H9 (cell line): ENCODE data around the gene AMOT. TPM values are rescaled to one million over a fixed set of nuclear protein-coding genes. Genes with fewer than 3 reads are reported as not detected.

Experiments
- DNase-seq: peaks from one replicate; pipeline ENCODE4 v3.0.0-alpha.2; 2017
- H2AFZ ChIP-seq: one replicate; pipeline ENCODE4 v1.6.1; 2013; ENCODE audit warnings: mild to moderate bottlenecking, low read length, control low read depth, moderate library complexity
- H2AK5ac ChIP-seq: 2 replicates; pipeline ENCODE4 v1.6.1; 2013; ENCODE audit warnings: low read length, control low read depth, mixed read lengths; ENCODE audit not compliant: insufficient read length
- H2BK120ac ChIP-seq: one replicate; pipeline ENCODE4 v1.6.1; 2013; ENCODE audit warnings: low read depth, mild to moderate bottlenecking, low read length, control low read depth, inconsistent platforms; ENCODE audit not compliant: poor library complexity, severe bottlenecking
- H2BK12ac ChIP-seq: 2 replicates; pipeline ENCODE4 v1.6.1; 2013; ENCODE audit warnings: low read length, control low read depth, mixed read lengths, low read depth; ENCODE audit not compliant: insufficient read length
- H2BK15ac ChIP-seq: 2 replicates; pipeline ENCODE4 v1.6.1; 2013; ENCODE audit warnings: low read depth, low read length, control low read depth
- H2BK20ac ChIP-seq: one replicate; pipeline ENCODE4 v1.6.1; 2013; ENCODE audit warnings: low read depth, mild to moderate bottlenecking, low read length, control low read depth, inconsistent platforms; ENCODE audit not compliant: poor library complexity, severe bottlenecking
- H2BK5ac ChIP-seq: 2 replicates; pipeline ENCODE4 v1.6.1; 2013; ENCODE audit warnings: low read length, control low read depth, mixed read lengths; ENCODE audit not compliant: insufficient read length
- H3K14ac ChIP-seq: 2 replicates; pipeline ENCODE4 v1.6.1; 2013; ENCODE audit warnings: low read length, control low read depth; ENCODE audit not compliant: insufficient read depth
- H3K18ac ChIP-seq: 2 replicates; pipeline ENCODE4 v1.6.1; 2013; ENCODE audit warnings: low read depth, mild to moderate bottlenecking, mixed read lengths, low read length, control low read depth; ENCODE audit not compliant: insufficient read length
- H3K23ac ChIP-seq: 2 replicates; pipeline ENCODE4 v1.6.1; 2013; ENCODE audit warnings: low read length, control low read depth, mixed read lengths, low read depth; ENCODE audit not compliant: insufficient read length
- H3K23me2 ChIP-seq: 2 replicates; pipeline ENCODE4 v1.6.1; 2013; ENCODE audit warnings: low read depth, mild to moderate bottlenecking, mixed read lengths, low read length, control low read depth; ENCODE audit not compliant: insufficient read length, poor library complexity, severe bottlenecking
- H3K27ac ChIP-seq: 2 replicates; pipeline ENCODE4 v1.5.1; 2013; ENCODE audit warnings: low read length, control low read depth, mixed read lengths, low read depth; ENCODE audit not compliant: insufficient read length
- H3K27me3 ChIP-seq: 2 replicates; pipeline ENCODE4 v1.6.1; 2013; ENCODE audit warnings: low read length, control low read depth, inconsistent platforms; ENCODE audit not compliant: insufficient read depth
- H3K4ac ChIP-seq: 2 replicates; pipeline ENCODE4 v1.6.1; 2013; ENCODE audit warnings: low read depth, mild to moderate bottlenecking, control low read depth, inconsistent platforms, low read length, moderate library complexity
- H3K4me1 ChIP-seq: 2 replicates; pipeline ENCODE4 v1.6.1; 2013; ENCODE audit warnings: low read length, control low read depth, inconsistent platforms; ENCODE audit not compliant: insufficient read depth
- H3K4me2 ChIP-seq: 2 replicates; pipeline ENCODE4 v1.6.1; 2013; ENCODE audit warnings: low read length, control low read depth, mixed read lengths; ENCODE audit not compliant: insufficient read length, insufficient read depth
- H3K56ac ChIP-seq: 2 replicates; pipeline ENCODE4 v1.6.1; 2013; ENCODE audit warnings: low read depth, mild to moderate bottlenecking, mixed read lengths, low read length, control low read depth; ENCODE audit not compliant: insufficient read length
- H3K79me1 ChIP-seq: 2 replicates; pipeline ENCODE4 v1.6.1; 2013; ENCODE audit warnings: low read depth, mild to moderate bottlenecking, moderate library complexity, low read length, control low read depth, inconsistent platforms; ENCODE audit not compliant: insufficient read depth, poor library complexity, severe bottlenecking
- H3K79me2 ChIP-seq: 2 replicates; pipeline ENCODE4 v1.6.1; 2013; ENCODE audit warnings: low read length, control low read depth, inconsistent platforms; ENCODE audit not compliant: insufficient read depth
- H3K9ac ChIP-seq: 2 replicates; pipeline ENCODE4 v1.6.1; 2013; ENCODE audit warnings: low read length, control low read depth, mixed read lengths; ENCODE audit not compliant: insufficient read length; ENCODE audit errors: extremely low read depth
- H3K9me3 ChIP-seq: one replicate; pipeline ENCODE4 v1.6.1; 2013; ENCODE audit warnings: low read depth, low read length, inconsistent platforms; ENCODE audit not compliant: control insufficient read depth
- H3T11ph ChIP-seq: one replicate; pipeline ENCODE4 v1.6.1; 2013; ENCODE audit warnings: mild to moderate bottlenecking, low read length, control low read depth, inconsistent platforms
- H4K20me1 ChIP-seq: one replicate; pipeline ENCODE4 v1.6.1; 2013; ENCODE audit not compliant: control insufficient read depth, insufficient read length, insufficient read depth
- H4K5ac ChIP-seq: 2 replicates; pipeline ENCODE4 v1.6.1; 2013; ENCODE audit warnings: low read depth, mild to moderate bottlenecking, mixed read lengths, low read length, control low read depth; ENCODE audit not compliant: insufficient read length
- H4K8ac ChIP-seq: replicated peaks from 2 replicates; pipeline ENCODE4 v1.6.1; 2013; ENCODE audit warnings: low read length, control low read depth, mixed read lengths, low read depth; ENCODE audit not compliant: insufficient read length
- H4K91ac ChIP-seq: 2 replicates; pipeline ENCODE4 v1.6.1; 2013; ENCODE audit warnings: low read depth, mild to moderate bottlenecking, moderate library complexity, mixed read lengths, low read length, control low read depth; ENCODE audit not compliant: insufficient read length
- H3K27ac Mint-ChIP-seq, 3 experiments: 2 replicates in 2 of 3; 3 replicates in 1 of 3; pipeline ENCODE4 v1.8.0; 2020 to 2021; ENCODE audit warnings: mixed read lengths in 3 of 3, mild to moderate bottlenecking in 1 of 3, moderate library complexity in 1 of 3
- H3K27me3 Mint-ChIP-seq: 2 replicates; pipeline ENCODE4 v1.8.0; 2021; ENCODE audit warnings: low read depth, mild to moderate bottlenecking, moderate library complexity, mixed read lengths
- H3K36me3 Mint-ChIP-seq, 3 experiments: 2 replicates in 2 of 3; 3 replicates in 1 of 3; pipeline ENCODE4 v1.8.0; 2020 to 2021; ENCODE audit warnings: low read depth in 3 of 3, mixed read lengths in 3 of 3; ENCODE audit not compliant: insufficient read depth in 1 of 3
- H3K4me1 Mint-ChIP-seq, 2 experiments: 2 replicates each; pipeline ENCODE4 v1.8.0; 2020; ENCODE audit warnings: mixed read lengths in 2 of 2
- H3K4me3 Mint-ChIP-seq, 2 experiments: 2 replicates in 1 of 2; 3 replicates in 1 of 2; pipeline ENCODE4 v1.8.0; 2020 to 2021; ENCODE audit warnings: mild to moderate bottlenecking in 2 of 2, mixed read lengths in 2 of 2, moderate library complexity in 1 of 2
- H3K9me3 Mint-ChIP-seq, 2 experiments: 2 replicates in 1 of 2; 3 replicates in 1 of 2; pipeline ENCODE4 v1.8.0; 2020; ENCODE audit warnings: mild to moderate bottlenecking in 2 of 2, mixed read lengths in 2 of 2, moderate library complexity in 1 of 2
- CTCF ChIP-seq: fragments of 200-600 bp; sonication (generic); conservative IDR thresholded peaks from 3 replicates; pipeline ENCODE4 v1.8.0; 2021; ENCODE audit warnings: antibody characterized with exemption, mild to moderate bottlenecking
- WGBS: extraction: QIAGEN DNeasy Blood & Tissue Kit; methylation state at CpG from one replicate; pipeline ENCODE4 v1.1.7; 2013; ENCODE audit warnings: missing lambda C conversion rate, low lambda C conversion rate, mixed read lengths; ENCODE audit not compliant: insufficient read length; ENCODE audit errors: extremely low coverage; 5-methylcytosine and 5-hydroxymethylcytosine counted together
- total RNA-seq: library from RNA; stranded (reverse); gene quantifications from 2 replicates; pipeline ENCODE4 v1.2.1, GENCODE V29; 2021

AMOT gene
- total RNA-seq, 1 experiment from 2014 or later: 17.6 TPM

- Mint-ChIP-seq H3K4me1 (peaks cover 39 to 50% of the 10 kb centered on the region in 2 experiments), H3K27ac (no peak overlapping the region), H3K27me3 (peaks cover 9% of the 10 kb centered on the region), H3K4me3 (no peak overlapping the region), H3K9me3 (peaks cover 0 to 5% of the 10 kb centered on the region in 2 experiments; a peak in 1 of 5 replicates), H3K36me3 (peaks cover 0 to 5% (median 0%) of the 10 kb centered on the region in 3 experiments; a peak in 2 of 7 replicates)
- Histone ChIP-seq H3K4ac (no peak overlapping the region), H2BK12ac (no peak overlapping the region), H3K4me2 (no peak overlapping the region), H3K4me1 (peaks cover 5% of the 10 kb centered on the region; the same call in 1 of the 2 replicates), H2AK5ac (no peak overlapping the region), H4K5ac (no peak overlapping the region), H3T11ph (no peak overlapping the region), H2AFZ (no peak overlapping the region), H3K9ac (no peak overlapping the region), H4K8ac (no peak overlapping the region), H3K27ac (no peak overlapping the region), H3K23ac (no peak overlapping the region), H2BK20ac (no peak overlapping the region), H3K23me2 (no peaks in the 10 kb centered on the region), H3K56ac (no peak overlapping the region), H3K9me3 (no peaks in the 10 kb centered on the region), H3K79me1 (no peaks in the 10 kb centered on the region), H4K91ac (no peak overlapping the region), H3K27me3 (no peaks in the 10 kb centered on the region), H3K79me2 (no peaks in the 10 kb centered on the region), H3K18ac (no peak overlapping the region), H2BK15ac (no peak overlapping the region), H2BK120ac (no peak overlapping the region), H3K14ac (no peak overlapping the region), H4K20me1 (no peaks in the 10 kb centered on the region), H2BK5ac (no peak overlapping the region)
- DNase-seq: no peak
- no peak for TF ChIP-seq CTCF
- no CpG with 5 or more reads among the region's 2 CpGs for WGBS
Observed at GRCh38 chrX:112735147-112735546, 105.5 kb downstream of the AMOT start.
